OCI-LY1 (cell line): ENCODE results near the gene TM4SF18.

Experiments
- H2AFZ ChIP-seq: fragments of 200-600 bp; sonication (generic), shearing (Covaris generic); 2 replicates; pipeline ENCODE4 v1.6.0; 2014; ENCODE audit warnings: antibody characterized with exemption, mild to moderate bottlenecking, low read length
- H3F3A ChIP-seq: fragments of 200-600 bp; sonication (generic), shearing (Covaris generic); 2 replicates; pipeline ENCODE4 v1.6.0; 2014; ENCODE audit warnings: mild to moderate bottlenecking, antibody characterized with exemption, low read length, moderate library complexity; ENCODE audit not compliant: insufficient read depth
- H3K27ac ChIP-seq: fragments of 200-600 bp; sonication (generic); 2 replicates; pipeline ENCODE4 v1.5.1; 2014; ENCODE audit warnings: low read length, mixed run types, mild to moderate bottlenecking, low read depth; ENCODE audit not compliant: poor library complexity, severe bottlenecking
- H3K27me3 ChIP-seq: fragments of 200-600 bp; sonication (generic); 2 replicates; pipeline ENCODE4 v1.6.0; 2014; ENCODE audit warnings: antibody characterized with exemption, mild to moderate bottlenecking, low read length, moderate library complexity; ENCODE audit not compliant: insufficient read depth
- H3K36me3 ChIP-seq: fragments of 200-600 bp; sonication (generic); 2 replicates; pipeline ENCODE4 v1.6.1; 2014; ENCODE audit warnings: mild to moderate bottlenecking, antibody characterized with exemption, low read length, moderate library complexity, mixed read lengths; ENCODE audit not compliant: insufficient read depth
- H3K4me1 ChIP-seq: fragments of 200-600 bp; sonication (generic); 2 replicates; pipeline ENCODE4 v1.5.1; 2014; ENCODE audit warnings: mild to moderate bottlenecking, low read length, moderate library complexity; ENCODE audit not compliant: insufficient read depth, severe bottlenecking
- H3K4me2 ChIP-seq: fragments of 200-600 bp; sonication (generic), shearing (Covaris generic); 2 replicates; pipeline ENCODE4 v1.6.1; 2014; ENCODE audit warnings: low read length
- H3K4me3 ChIP-seq: fragments of 200-600 bp; sonication (generic); 2 replicates; pipeline ENCODE4 v1.5.1; 2014; ENCODE audit warnings: low read length, low read depth, mild to moderate bottlenecking, mixed read lengths; ENCODE audit not compliant: poor library complexity, severe bottlenecking
- H3K79me2 ChIP-seq: fragments of 200-600 bp; shearing (Covaris generic); 2 replicates; pipeline ENCODE4 v1.6.1; 2016; ENCODE audit warnings: mixed run types, low read length, mixed read lengths; ENCODE audit not compliant: insufficient read depth
- H3K9ac ChIP-seq: fragments of 200-600 bp; sonication (generic), shearing (Covaris generic); 2 replicates; pipeline ENCODE4 v1.6.1; 2014; ENCODE audit warnings: mild to moderate bottlenecking, low read length, mixed read lengths
- H3K9me2 ChIP-seq: fragments of 200-600 bp; sonication (generic), shearing (Covaris generic); 2 replicates; pipeline ENCODE4 v1.6.1; 2014; ENCODE audit warnings: low read depth, mild to moderate bottlenecking, low read length, mixed read lengths
- H3K9me3 ChIP-seq: fragments of 200-600 bp; shearing (Covaris generic); 2 replicates; pipeline ENCODE4 v1.6.1; 2014; ENCODE audit warnings: low read length, mixed read lengths
- H4K20me1 ChIP-seq: fragments of 200-600 bp; sonication (generic), shearing (Covaris generic); 2 replicates; pipeline ENCODE4 v1.6.0; 2016; ENCODE audit warnings: mild to moderate bottlenecking, low read length; ENCODE audit not compliant: insufficient read depth
- EZH2 ChIP-seq: fragments of 200-600 bp; sonication (generic), shearing (Covaris generic); IDR thresholded peaks from 2 replicates; pipeline ENCODE4 v1.8.0; 2017; ENCODE audit warnings: borderline replicate concordance, mixed run types, mild to moderate bottlenecking, antibody characterized with exemption, low read length, moderate library complexity, mixed read lengths
- TF ChIP-seq, protein P1 (sequence below): fragments of 200-600 bp; sonication (generic), shearing (Covaris generic); IDR thresholded peaks from 2 replicates; pipeline ENCODE4 v1.5.1; 2017; ENCODE audit warnings: mild to moderate bottlenecking, antibody characterized with exemption, low read length, moderate library complexity, mixed read lengths

Gene TM4SF18

DNA sequence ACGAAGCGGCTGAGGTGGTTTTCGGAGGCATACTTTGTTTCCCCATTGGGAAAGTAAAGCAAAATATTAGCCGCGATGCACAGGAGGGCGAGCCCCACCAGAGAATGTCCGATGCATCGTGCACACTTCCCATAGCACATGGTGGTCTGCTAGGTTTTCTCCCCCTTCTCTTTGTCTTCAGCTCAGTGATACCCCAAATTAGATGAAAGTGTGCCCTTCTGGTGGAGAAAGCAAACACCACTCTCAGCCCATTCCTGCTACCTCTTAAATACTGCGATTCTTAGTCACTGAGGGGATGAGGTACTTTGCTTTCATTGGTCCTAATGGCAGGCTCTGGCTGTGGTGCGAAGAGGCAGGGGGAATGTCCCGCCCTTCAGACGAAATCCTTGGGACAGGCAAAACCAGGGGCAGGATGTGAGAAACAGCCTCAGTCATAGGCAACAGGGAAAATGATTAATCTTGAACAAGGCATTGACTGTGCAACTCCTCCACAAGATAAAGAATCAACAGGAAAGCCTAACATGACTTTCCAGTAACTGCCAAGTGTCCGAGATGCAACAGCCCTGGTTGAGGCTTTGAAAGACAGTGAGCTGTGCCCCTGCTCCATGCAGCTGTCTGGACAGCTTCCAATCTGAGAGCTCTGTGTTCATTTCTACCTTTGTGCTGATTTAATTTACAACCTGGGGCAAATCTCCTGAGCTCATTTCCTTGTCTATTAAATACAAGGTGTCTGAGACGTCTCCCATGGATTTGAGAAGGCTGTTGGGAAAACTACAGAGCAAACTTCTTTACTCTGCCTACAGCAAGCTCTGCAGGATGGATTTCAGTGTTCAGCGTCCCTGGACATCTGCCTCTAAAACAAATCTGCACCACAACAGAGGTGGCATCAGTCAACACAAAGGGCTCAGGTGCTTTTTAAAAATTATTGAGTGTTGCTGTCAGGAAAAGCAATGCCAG is 44.2 kb upstream of the TM4SF18 start, which contains the start of gene TM4SF1:
Gene TM4SF1, minus strand, starts transcription at position 242 of the 957 bp plus-strand sequence. Its CDS starts 102 bp downstream, at position 140.
- no peaks in the 10 kb centered on the region for H3K4me1 ChIP-seq
- no peaks in the 10 kb centered on the region for H3K36me3 ChIP-seq
- H2AFZ ChIP-seq = no peak within 1 kb of the TSS
- H3F3A ChIP-seq = no peaks in the 10 kb centered on the region
- H3K4me3 ChIP-seq = no peak within 1 kb of the TSS
- no peaks in the 10 kb centered on the region for H4K20me1 ChIP-seq
- no peak within 1 kb of the TSS for H3K27ac ChIP-seq
- H3K27me3 ChIP-seq = no peaks in the 10 kb centered on the region
- H3K4me2 ChIP-seq = no peak within 1 kb of the TSS
- TF ChIP-seq, protein P1, sequence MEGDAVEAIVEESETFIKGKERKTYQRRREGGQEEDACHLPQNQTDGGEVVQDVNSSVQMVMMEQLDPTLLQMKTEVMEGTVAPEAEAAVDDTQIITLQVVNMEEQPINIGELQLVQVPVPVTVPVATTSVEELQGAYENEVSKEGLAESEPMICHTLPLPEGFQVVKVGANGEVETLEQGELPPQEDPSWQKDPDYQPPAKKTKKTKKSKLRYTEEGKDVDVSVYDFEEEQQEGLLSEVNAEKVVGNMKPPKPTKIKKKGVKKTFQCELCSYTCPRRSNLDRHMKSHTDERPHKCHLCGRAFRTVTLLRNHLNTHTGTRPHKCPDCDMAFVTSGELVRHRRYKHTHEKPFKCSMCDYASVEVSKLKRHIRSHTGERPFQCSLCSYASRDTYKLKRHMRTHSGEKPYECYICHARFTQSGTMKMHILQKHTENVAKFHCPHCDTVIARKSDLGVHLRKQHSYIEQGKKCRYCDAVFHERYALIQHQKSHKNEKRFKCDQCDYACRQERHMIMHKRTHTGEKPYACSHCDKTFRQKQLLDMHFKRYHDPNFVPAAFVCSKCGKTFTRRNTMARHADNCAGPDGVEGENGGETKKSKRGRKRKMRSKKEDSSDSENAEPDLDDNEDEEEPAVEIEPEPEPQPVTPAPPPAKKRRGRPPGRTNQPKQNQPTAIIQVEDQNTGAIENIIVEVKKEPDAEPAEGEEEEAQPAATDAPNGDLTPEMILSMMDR = no peak
- TF ChIP-seq EZH2 = no peak
- no peaks in the 10 kb centered on the region for H3K9me3 ChIP-seq
- no peak within 1 kb of the TSS for H3K9ac ChIP-seq
- H3K9me2 ChIP-seq = no peaks in the 10 kb centered on the region
- H3K79me2 ChIP-seq = no peaks in the 10 kb centered on the region

DNA sequence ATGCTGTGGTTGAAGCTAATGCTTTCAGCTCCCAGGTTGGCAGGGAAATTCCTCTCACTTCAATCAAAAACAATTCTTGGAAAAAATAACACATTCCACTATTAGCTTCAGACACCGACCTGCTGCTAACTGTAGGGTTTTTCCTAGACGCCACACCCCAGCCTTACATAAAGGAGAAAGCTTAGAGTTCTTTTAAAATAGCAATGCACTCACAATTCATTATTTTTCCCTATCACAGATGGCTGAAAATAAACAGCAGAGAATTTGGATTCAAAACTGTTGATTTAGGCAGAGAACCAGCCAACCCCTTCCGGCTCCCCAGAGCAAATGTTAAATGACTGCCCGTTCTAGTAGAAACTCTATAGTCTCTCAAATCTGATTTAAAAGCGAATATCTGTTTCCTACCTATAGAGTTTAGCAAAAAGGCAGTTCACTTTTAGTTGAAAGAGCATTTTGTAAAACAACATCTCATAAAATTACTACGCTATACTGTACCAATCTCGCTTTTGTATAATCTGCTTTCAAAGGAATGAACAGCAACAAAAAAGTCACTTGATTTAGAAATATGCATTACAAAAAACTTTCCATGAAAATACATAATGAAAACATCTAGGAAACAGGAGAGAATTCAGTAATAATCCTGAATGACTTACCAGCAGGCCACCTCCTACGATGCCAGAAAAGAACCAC is 43.4 kb upstream of the TM4SF18 start:
- no peaks in the 10 kb centered on the region for H3K36me3 ChIP-seq
- no peaks in the 10 kb centered on the region for H3K79me2 ChIP-seq
- H3K9me2 ChIP-seq = no peaks in the 10 kb centered on the region
- H3K27me3 ChIP-seq = no peaks in the 10 kb centered on the region
- H3K4me1 ChIP-seq = no peaks in the 10 kb centered on the region
- no peaks in the 10 kb centered on the region for H3K9me3 ChIP-seq
- TF ChIP-seq, protein P1 = no peak
- no peak overlapping the region for H3K9ac ChIP-seq
- no peak overlapping the region for H3K4me3 ChIP-seq
- no peak overlapping the region for H3K4me2 ChIP-seq
- no peak overlapping the region for H2AFZ ChIP-seq
- H4K20me1 ChIP-seq = no peaks in the 10 kb centered on the region
- H3F3A ChIP-seq = no peaks in the 10 kb centered on the region
- no peak overlapping the region for H3K27ac ChIP-seq

DNA sequence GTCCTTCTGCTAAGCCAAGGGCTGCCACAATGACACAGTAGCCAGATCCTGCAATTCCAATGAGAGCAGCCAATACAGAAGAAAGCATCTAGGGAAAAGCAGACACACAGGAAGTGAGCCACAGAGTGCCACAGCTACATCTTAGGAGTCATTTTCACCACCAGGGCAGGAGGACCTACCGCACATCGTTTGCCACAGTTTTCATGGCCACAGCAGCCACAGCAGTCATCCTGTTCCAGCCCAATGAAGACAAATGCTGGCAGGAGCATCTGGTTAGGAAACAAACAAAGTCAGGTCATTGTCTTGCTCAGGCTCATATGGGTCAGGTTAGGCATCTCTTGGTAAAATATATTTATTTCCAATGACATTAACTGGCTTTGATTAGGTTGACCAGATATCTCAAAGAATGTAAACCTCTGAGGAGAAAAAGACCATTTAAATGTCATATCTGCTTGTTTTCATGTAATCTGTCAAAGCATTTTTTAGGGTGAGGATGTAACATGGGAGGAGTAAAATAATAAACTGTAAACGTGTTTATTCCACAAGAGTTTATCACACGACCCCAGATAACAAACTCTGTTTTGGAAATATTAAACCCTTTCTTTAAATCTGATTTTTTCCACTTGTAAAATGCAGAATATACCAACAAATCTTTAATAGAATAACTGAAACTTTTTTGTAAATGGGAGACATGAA is 42.2 kb upstream of the TM4SF18 start:
- H3K4me1 ChIP-seq = no peaks in the 10 kb centered on the region
- H3K9ac ChIP-seq = no peak overlapping the region
- H3K27me3 ChIP-seq = no peaks in the 10 kb centered on the region
- TF ChIP-seq, protein P1 = no peak
- no peak for TF ChIP-seq EZH2
- no peak overlapping the region for H3K4me2 ChIP-seq
- no peaks in the 10 kb centered on the region for H3K9me2 ChIP-seq
- no peaks in the 10 kb centered on the region for H3F3A ChIP-seq
- H4K20me1 ChIP-seq = no peaks in the 10 kb centered on the region
- no peaks in the 10 kb centered on the region for H3K36me3 ChIP-seq
- no peak overlapping the region for H2AFZ ChIP-seq
- no peak overlapping the region for H3K27ac ChIP-seq
- no peak overlapping the region for H3K4me3 ChIP-seq
- no peaks in the 10 kb centered on the region for H3K9me3 ChIP-seq
- H3K79me2 ChIP-seq = no peaks in the 10 kb centered on the region
